ENCODE measurements around the gene CR1. TPM values are rescaled to one million over a fixed set of nuclear protein-coding genes. Genes with fewer than 3 reads are reported as not detected.
"Not testable (repeated sequence)": the region's sequence is repeated elsewhere in the genome, so short reads cannot be mapped to it uniquely, and the experiment has no call there.

The CR1 gene
- total RNA-seq, 1 donor from 2014 or later = not detected

DNA sequence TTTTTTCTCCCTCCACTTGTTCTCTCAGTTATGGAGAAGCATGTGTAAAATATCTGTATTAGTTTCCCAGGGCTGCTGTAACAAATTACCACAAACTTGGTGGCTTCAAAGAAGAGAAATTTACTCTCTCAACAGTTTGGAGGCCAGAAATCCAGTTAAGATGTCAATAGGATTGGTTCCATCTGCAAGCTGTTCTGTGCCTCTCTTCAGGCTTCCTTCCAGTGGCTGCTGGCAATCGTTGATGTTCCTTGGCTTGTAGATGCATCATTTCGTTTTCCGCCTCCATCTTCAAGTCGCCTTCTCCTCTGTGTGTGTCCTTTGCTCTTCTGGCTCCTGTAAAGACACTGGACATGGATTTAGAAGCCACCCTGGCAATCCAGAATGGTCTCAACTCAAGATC, 194.6 kb downstream of the CR1 start:
- not testable (repeated sequence) for H3K36me3 ChIP-seq (ENCODE audit: control insufficient read depth, insufficient read depth, low read length); H3K4me3 ChIP-seq (ENCODE audit: low read depth, low read length); H3K27me3 ChIP-seq (ENCODE audit: control insufficient read depth, insufficient read depth, low read length); DNase-seq (ENCODE audit: low read depth)
- peak; percentile 90 for FAIRE-seq

DNA sequence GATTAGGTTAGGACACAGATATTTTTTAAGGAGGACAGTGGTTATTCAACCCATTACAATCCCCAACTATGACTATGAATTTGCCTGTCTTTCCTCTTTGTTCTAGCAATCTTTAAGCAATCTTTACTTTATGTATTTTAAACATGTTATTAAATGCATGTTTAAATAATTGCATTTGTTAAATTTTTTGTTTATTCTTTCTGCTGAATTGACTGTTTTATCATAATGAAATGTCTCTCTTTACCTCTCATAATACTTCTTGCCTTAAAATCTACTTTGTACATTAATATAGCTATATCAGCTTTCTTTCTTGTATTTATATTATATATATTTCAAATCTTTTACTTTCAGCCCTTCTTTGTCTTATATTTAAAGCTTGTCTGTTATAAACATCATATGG, 195.1 kb downstream of the CR1 start:
- Histone ChIP-seq H3K27me3 (ENCODE audit: control insufficient read depth, insufficient read depth, low read length) (no peaks in the 10 kb centered on the region), H3K4me3 (ENCODE audit: low read depth, low read length) (no peak overlapping the region), H3K36me3 (ENCODE audit: control insufficient read depth, insufficient read depth, low read length) (no peaks in the 10 kb centered on the region)
- TF ChIP-seq, protein P1, sequence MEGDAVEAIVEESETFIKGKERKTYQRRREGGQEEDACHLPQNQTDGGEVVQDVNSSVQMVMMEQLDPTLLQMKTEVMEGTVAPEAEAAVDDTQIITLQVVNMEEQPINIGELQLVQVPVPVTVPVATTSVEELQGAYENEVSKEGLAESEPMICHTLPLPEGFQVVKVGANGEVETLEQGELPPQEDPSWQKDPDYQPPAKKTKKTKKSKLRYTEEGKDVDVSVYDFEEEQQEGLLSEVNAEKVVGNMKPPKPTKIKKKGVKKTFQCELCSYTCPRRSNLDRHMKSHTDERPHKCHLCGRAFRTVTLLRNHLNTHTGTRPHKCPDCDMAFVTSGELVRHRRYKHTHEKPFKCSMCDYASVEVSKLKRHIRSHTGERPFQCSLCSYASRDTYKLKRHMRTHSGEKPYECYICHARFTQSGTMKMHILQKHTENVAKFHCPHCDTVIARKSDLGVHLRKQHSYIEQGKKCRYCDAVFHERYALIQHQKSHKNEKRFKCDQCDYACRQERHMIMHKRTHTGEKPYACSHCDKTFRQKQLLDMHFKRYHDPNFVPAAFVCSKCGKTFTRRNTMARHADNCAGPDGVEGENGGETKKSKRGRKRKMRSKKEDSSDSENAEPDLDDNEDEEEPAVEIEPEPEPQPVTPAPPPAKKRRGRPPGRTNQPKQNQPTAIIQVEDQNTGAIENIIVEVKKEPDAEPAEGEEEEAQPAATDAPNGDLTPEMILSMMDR (IDR thresholded peaks at IDR 0.05; ENCODE audit: insufficient read depth, low read length, severe bottlenecking) = no peak
- FAIRE-seq = no peak
- no peak for DNase-seq (ENCODE audit: low read depth)

Other genes starting within 250 kb of the CR1 start
- gene CD55, start 174.5 kb upstream of the CR1 start, total RNA-seq = 63.4 and 85.3 TPM in 2 replicates
- gene CR2, start 41.8 kb upstream of the CR1 start, total RNA-seq = not detected in 2 replicates
- gene CR1L, start 149.0 kb downstream of the CR1 start, total RNA-seq = not detected in 2 replicates

Measured in bronchial epithelial cell (primary cell).